GM19193 (cell line): ENCODE measurements around the gene FGF8.

ENCODE experiments used
- POLR2A ChIP-seq: IDR thresholded peaks from 4 replicates; pipeline ENCODE4 v1.6.1; 2011; ENCODE audit not compliant: insufficient read depth, insufficient read length; ENCODE audit errors: extremely low read depth

Gene FGF8

GRCh38 chr10:101732096-101732495 is 43.8 kb downstream of the FGF8 start:
- no peak for TF ChIP-seq POLR2A

DNA sequence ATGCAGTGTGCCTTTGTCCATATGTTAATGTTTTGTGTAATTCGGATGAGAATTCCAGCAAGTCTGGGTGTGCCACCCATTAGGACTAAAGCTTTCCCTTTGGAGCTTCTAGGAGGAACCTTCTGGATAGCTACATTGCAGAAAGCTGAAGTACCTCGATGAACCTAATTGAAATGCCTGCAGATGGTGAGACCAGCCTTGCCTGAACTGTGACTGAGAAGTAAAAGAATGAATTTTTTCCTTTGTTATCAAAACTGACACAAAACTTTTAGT is 49.9 kb downstream of the FGF8 start:
- TF ChIP-seq POLR2A: no peak

DNA sequence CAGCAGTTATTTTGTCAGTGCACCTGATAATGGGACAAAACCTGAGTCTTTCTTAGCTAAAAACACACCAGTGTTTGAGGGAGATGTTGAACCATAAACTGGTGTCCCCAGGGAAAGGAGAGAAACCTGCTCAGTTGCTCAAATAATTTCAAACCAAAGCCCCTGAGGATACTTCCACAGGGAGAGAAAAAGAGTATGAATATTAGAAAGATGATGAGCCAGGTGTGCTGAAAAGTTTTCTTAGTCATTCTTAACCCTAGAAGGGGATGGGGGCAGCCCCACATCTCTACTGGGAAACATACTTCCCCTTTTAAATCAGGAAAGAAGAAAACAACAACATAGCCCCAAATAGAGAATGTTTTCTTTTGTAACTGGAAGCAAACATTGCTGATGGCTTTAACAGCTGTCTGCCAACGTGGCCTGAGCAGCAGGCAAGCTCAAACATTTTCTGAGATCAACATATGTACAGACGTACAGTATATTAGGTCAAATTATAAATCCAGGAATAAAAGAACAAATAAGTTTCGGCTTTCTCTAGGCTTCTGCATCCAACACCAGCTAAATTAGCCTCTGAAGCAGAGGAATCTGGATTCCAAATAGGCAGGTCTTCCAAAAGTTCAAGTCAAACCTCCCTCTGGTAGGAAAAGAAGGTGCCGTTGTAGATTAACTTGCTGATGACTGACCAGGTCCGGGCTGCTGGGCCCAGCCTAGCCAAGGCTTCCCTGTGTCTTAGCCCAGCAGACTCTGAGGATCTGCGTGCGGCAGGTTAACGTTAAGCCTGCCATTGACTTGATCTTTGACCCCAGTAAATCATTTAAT is 50.4 kb downstream of the FGF8 start:
- TF ChIP-seq POLR2A: no peak

- no peak for TF ChIP-seq POLR2A
These were observed 51.5 kb downstream of the FGF8 start for GRCh38 chr10:101724446-101724845.

- no peak for TF ChIP-seq POLR2A
These were observed 52.7 kb downstream of the FGF8 start for GRCh38 chr10:101723176-101723575.

- no peak for TF ChIP-seq POLR2A
These were observed 54.1 kb downstream of the FGF8 start for GRCh38 chr10:101721806-101722205.

DNA sequence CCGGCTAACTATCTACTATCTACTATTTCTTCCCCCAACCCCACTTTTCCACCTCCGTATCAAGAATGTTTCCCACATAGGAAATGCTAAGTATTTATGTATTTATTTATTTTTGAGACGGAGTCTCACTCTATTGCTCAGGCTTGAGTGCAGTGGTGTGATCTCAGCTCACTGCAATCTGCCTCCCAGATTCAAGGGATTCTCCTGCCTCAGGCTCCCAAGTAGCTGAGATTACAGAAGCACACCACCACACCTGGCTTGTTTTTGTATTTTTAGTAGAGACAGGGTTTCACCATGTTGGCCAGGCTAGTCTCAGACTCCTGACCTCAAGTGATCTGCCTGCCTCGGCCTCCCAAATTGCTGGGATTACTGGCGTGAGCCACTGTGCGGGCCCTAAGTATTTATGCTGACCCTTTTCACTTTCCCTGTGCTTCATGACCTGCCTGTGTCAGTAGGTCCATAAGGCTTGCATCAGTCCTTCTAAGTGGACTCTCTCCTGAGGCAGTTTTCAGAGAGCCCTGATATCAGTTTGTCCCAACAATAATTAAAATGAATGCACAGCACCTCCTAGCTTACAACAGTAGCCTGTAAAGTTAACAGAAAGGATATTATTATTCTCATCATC is 55.2 kb downstream of the FGF8 start:
- TF ChIP-seq POLR2A: no peak
